ENCODE data around the gene MYRIP.
"Not testable (repeated sequence)": the region's sequence is repeated elsewhere in the genome, so short reads cannot be mapped to it uniquely, and the experiment has no call there.

MYRIP gene

GRCh38 chr3:39810647-39811161 is 1.3 kb downstream of the MYRIP start:
- Histone ChIP-seq H2AFZ (peak overlapping the region; percentile 87), H3K9me3 (ENCODE audit: control insufficient read depth, low read length) (no peaks in the 10 kb centered on the region), H3K27me3 (ENCODE audit: control insufficient read depth, insufficient read depth, low read length) (no peaks in the 10 kb centered on the region), H3K36me3 (ENCODE audit: control insufficient read depth, insufficient read depth, low read length) (no peaks in the 10 kb centered on the region), H3K4me1 (no peaks in the 10 kb centered on the region), H3K9ac (no peak overlapping the region), H3K4me3 (ENCODE audit: low read depth, low read length) (peak overlapping the region; percentile 57), H3K79me2 (no peaks in the 10 kb centered on the region), H3K27ac (no peak overlapping the region), H3K4me2 (ENCODE audit: low read length) (peak overlapping the region; percentile 95)
- TF ChIP-seq, protein P1, sequence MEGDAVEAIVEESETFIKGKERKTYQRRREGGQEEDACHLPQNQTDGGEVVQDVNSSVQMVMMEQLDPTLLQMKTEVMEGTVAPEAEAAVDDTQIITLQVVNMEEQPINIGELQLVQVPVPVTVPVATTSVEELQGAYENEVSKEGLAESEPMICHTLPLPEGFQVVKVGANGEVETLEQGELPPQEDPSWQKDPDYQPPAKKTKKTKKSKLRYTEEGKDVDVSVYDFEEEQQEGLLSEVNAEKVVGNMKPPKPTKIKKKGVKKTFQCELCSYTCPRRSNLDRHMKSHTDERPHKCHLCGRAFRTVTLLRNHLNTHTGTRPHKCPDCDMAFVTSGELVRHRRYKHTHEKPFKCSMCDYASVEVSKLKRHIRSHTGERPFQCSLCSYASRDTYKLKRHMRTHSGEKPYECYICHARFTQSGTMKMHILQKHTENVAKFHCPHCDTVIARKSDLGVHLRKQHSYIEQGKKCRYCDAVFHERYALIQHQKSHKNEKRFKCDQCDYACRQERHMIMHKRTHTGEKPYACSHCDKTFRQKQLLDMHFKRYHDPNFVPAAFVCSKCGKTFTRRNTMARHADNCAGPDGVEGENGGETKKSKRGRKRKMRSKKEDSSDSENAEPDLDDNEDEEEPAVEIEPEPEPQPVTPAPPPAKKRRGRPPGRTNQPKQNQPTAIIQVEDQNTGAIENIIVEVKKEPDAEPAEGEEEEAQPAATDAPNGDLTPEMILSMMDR (IDR thresholded peaks at IDR 0.05), result no peak

DNA sequence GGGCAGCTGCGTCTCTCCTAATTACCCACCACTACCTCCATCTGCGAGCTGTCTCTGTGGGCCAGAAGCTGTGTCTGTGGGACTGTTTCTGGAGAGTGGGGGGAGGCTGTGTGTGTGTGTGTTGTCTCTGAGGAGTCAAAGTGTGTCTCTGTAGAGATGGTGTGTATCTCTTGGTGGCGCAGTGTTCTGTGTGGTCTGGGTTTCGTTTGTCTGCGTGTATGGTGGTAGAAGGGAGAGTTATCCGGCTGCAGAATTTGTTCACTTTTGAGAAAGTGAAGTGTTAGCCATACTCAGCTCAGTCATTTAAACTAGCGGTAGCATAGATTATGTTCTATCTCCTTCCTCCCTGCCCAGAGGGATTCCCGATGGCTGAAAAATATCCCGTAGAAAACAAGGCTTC is 2.2 kb downstream of the MYRIP start:
- no peak overlapping the region for H2AFZ ChIP-seq
- no peaks in the 10 kb centered on the region for H3K27me3 ChIP-seq (ENCODE audit: control insufficient read depth, insufficient read depth, low read length)
- H3K27ac ChIP-seq, result no peak overlapping the region
- TF ChIP-seq, protein P1 (IDR thresholded peaks at IDR 0.05), result no peak
- H3K36me3 ChIP-seq (ENCODE audit: control insufficient read depth, insufficient read depth, low read length), result no peaks in the 10 kb centered on the region
- H3K9me3 ChIP-seq (ENCODE audit: control insufficient read depth, low read length), result no peaks in the 10 kb centered on the region
- H3K79me2 ChIP-seq, result no peaks in the 10 kb centered on the region
- no peaks in the 10 kb centered on the region for H3K4me1 ChIP-seq
- no peak overlapping the region for H3K9ac ChIP-seq
- no peak overlapping the region for H3K4me2 ChIP-seq (ENCODE audit: low read length)
- H3K4me3 ChIP-seq (ENCODE audit: low read depth, low read length), result no peak overlapping the region

- Histone ChIP-seq H3K36me3 (ENCODE audit: control insufficient read depth, insufficient read depth, low read length) (no peaks in the 10 kb centered on the region), H3K27ac (no peak overlapping the region), H3K4me1 (no peaks in the 10 kb centered on the region), H3K27me3 (ENCODE audit: control insufficient read depth, insufficient read depth, low read length) (no peaks in the 10 kb centered on the region), H3K9me3 (ENCODE audit: control insufficient read depth, low read length) (no peaks in the 10 kb centered on the region), H3K4me2 (ENCODE audit: low read length) (no peak overlapping the region), H3K4me3 (ENCODE audit: low read depth, low read length) (no peak overlapping the region), H3K79me2 (no peaks in the 10 kb centered on the region), H2AFZ (no peak overlapping the region), H3K9ac (no peak overlapping the region)
- TF ChIP-seq, protein P1 (IDR thresholded peaks at IDR 0.05), result peak; percentile 41
These were observed 3.1 kb downstream of the MYRIP start for GRCh38 chr3:39812537-39812936.

- H3K79me2 ChIP-seq, result no peaks in the 10 kb centered on the region
- no peaks in the 10 kb centered on the region for H3K36me3 ChIP-seq (ENCODE audit: control insufficient read depth, insufficient read depth, low read length)
- H3K4me2 ChIP-seq (ENCODE audit: low read length), result no peak overlapping the region
- no peak overlapping the region for H2AFZ ChIP-seq
- H3K4me3 ChIP-seq (ENCODE audit: low read depth, low read length), result no peak overlapping the region
- no peaks in the 10 kb centered on the region for H3K27me3 ChIP-seq (ENCODE audit: control insufficient read depth, insufficient read depth, low read length)
- H3K27ac ChIP-seq, result no peak overlapping the region
- TF ChIP-seq, protein P1 (IDR thresholded peaks at IDR 0.05), result no peak
- no peaks in the 10 kb centered on the region for H3K9me3 ChIP-seq (ENCODE audit: control insufficient read depth, low read length)
- no peak overlapping the region for H3K9ac ChIP-seq
- H3K4me1 ChIP-seq, result no peaks in the 10 kb centered on the region
These were observed 4.6 kb downstream of the MYRIP start for GRCh38 chr3:39814007-39814406.

DNA sequence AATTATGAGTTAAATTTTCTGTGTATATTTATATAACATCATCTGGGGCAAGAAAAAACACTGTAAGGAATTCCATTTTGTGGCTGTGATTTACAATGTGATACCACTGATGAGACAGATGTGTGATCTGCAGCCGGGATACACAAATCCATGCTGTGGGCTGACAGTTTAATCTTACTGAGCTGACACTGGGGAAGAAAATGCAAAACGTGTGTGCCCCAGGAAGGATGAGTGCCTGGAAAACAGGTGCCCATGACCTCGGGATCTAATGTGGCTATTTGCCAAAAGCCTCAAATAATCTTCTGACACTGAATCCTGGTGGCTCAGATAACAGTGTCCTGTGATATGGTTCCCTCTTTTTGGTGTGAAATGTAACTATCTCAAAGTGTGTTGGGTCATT is 10.5 kb downstream of the MYRIP start:
- H3K27me3 ChIP-seq (ENCODE audit: control insufficient read depth, insufficient read depth, low read length), result no peaks in the 10 kb centered on the region
- no peak overlapping the region for H2AFZ ChIP-seq
- H3K4me1 ChIP-seq, result no peaks in the 10 kb centered on the region
- H3K79me2 ChIP-seq, result no peaks in the 10 kb centered on the region
- H3K36me3 ChIP-seq (ENCODE audit: control insufficient read depth, insufficient read depth, low read length), result no peaks in the 10 kb centered on the region
- no peak overlapping the region for H3K9ac ChIP-seq
- no peak overlapping the region for H3K4me2 ChIP-seq (ENCODE audit: low read length)
- TF ChIP-seq, protein P1 (IDR thresholded peaks at IDR 0.05), result no peak
- no peak overlapping the region for H3K27ac ChIP-seq
- no peaks in the 10 kb centered on the region for H3K9me3 ChIP-seq (ENCODE audit: control insufficient read depth, low read length)
- no peak overlapping the region for H3K4me3 ChIP-seq (ENCODE audit: low read depth, low read length)

DNA sequence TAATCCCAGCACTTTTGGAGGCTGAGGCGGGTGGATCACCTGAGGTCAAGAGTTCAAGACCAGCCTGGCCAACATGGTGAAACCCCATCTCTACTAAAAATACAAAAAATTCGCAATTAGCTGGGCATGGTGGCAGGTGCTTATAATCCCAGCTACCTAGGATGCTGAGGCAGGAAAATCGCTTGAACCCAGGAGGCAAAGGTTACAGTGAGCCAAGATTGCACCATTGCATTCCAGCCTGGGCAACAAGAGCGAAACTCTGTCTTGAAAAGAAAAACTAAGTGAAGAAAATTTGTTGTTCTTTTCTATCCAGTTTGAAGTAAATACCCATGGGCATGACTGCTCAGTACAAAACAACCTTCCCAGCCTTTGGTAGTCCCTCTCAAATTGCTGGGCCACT is 24.4 kb downstream of the MYRIP start:
- H3K4me3 ChIP-seq (ENCODE audit: low read depth, low read length); H3K79me2 ChIP-seq; H3K9ac ChIP-seq; H3K27me3 ChIP-seq (ENCODE audit: control insufficient read depth, insufficient read depth, low read length); H3K9me3 ChIP-seq (ENCODE audit: control insufficient read depth, low read length); H3K36me3 ChIP-seq (ENCODE audit: control insufficient read depth, insufficient read depth, low read length); H3K27ac ChIP-seq; H3K4me1 ChIP-seq; H2AFZ ChIP-seq; H3K4me2 ChIP-seq (ENCODE audit: low read length): not testable (repeated sequence)
